ENCODE data around the gene NSMCE1.
A peak's percentile ranks its signal among the peaks of the same experiment; 100 is the strongest.
"Not testable (repeated sequence)": the region's sequence is repeated elsewhere in the genome, so short reads cannot be mapped to it uniquely, and the experiment has no call there.

The NSMCE1 gene

DNA sequence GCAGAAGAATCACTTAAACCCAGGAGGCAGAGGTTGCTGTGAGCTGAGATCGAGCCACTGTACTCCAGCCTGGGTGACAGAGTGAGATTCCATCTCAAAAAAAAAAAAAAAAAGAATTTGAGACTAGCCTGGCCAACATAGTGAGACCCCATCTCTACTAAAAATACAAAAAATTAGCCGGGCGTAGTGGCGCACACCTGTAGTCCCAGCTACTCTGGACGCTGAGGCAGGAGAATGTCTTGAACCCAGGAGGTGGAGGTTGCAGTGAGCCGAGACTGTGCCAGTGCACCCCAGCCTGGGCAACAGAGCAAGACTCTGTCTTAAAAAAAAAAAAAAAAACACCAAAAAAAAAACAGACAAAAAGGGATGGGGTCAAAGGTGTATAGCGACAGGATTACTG is 4.1 kb upstream of the NSMCE1 start:
- DNase-seq (ENCODE audit: low read depth, low spot score) = not testable (repeated sequence)

DNA sequence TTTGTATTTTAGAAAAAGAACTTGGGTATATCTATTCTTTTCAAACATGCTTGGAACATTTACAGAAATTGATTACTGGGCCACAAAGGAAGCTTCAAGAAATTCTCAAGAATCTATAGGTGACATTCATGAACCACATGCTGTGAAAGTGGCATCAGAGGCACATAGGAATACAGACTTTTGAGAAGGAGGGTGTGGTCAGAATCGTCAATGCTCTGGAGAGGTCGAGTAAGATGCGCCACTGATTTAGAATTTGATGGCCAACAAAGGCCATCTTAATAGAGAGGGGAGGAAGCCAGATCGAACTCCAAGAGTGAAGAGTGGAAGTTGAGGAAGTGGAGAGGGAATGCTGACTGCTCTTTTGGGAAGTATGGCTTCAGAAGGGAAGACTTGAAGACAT is 3.5 kb upstream of the NSMCE1 start:
- no peak for DNase-seq (ENCODE audit: low read depth, low spot score)

- DNase-seq (ENCODE audit: low read depth, low spot score) = no peak
Observed at GRCh38 chr16:27270349-27270748, 1.8 kb upstream of the NSMCE1 start.

DNA sequence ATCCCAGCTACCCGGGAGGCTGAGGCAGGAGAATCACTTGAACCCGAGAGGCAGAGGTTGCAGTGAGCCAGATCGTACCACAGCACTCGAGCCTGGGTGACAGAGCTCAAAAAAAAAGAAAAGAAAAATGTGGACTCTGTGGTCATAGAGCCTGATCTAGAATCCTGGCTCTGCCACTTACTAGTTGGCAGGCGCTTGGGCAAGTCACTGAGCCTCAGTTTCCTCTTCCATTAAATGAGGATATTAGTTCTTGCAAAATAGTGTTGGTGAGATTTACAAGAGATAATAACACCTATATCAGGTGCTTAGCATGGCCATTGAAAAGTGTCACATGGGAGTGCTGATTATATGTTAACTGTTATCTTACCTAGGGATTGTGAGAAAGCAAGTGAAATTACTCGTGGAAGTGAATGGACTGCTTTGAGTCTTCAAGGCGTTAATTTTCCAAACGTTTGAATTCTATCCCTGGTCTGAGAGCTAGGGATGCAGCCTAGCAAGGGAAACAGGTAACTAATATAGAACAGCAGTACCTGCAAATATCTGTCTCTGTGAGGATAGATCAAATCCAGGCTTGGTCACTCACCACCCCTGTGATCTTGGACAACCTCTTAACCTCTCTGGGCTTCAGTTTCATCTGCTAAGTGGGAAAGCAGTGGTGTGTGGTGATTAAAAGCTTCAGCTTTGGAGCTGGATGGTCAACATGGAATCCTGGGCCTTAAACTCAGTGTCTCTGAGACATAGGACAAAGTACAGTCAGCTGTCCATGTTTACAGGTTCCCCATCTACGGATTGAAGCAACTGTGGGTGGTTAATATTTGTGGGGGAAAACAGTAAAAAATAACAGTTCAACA is 953 bp upstream of the NSMCE1 start:
- no peak for DNase-seq (ENCODE audit: low read depth, low spot score)

DNA sequence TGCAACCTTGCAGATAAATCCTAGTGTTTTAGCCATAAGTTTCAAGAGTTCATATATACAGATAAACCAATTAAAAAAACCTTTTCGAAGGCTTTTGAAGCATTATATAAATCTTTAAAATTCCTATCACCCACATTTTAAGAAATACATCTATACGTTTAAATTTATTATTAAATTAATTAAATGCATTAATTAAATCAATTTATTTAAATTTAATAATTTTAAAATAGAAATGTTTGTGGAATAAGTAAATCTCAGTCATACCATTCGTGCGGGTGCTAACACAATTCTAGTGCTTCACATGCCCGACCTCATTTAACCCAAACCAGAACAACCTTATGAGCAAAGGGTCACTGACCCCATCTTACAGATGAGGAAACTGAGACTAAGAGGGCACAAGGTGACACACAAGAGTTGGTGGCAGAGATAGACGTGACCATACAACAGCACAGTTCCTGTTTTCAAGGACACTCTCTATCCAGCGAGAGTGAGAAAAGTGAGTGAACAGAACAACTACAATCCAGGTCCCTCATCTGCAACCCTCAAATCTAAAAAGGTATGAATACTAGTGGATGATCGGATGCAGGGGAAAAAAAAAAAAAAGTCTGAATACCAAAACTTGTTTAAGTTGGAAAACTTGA is 1.4 kb downstream of the NSMCE1 start:
- DNase-seq (ENCODE audit: low read depth, low spot score) = no peak

DNA sequence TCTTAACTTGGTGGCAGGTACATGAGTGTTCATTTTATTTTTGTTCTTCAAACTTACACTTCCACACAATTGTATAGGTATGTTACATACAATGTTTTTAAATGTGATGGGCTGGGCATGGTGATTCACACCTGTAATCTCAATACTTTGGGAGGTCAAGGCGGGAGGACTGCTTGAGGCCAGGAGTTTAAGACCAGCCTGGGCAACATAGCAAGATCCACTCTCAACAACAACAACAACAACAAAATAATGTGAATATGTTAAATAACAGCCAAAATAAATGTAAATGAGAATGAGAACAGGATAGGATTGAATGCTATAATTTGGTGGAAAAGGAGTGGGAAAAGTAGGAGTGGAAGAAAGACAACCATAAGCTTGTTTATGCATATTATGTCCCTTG is 2.6 kb downstream of the NSMCE1 start:
- DNase-seq (ENCODE audit: low read depth, low spot score) = no peak

- peak; percentile 65 for DNase-seq (ENCODE audit: low read depth, low spot score)
Observed at GRCh38 chr16:27264151-27264550, 4.4 kb downstream of the NSMCE1 start.

DNA sequence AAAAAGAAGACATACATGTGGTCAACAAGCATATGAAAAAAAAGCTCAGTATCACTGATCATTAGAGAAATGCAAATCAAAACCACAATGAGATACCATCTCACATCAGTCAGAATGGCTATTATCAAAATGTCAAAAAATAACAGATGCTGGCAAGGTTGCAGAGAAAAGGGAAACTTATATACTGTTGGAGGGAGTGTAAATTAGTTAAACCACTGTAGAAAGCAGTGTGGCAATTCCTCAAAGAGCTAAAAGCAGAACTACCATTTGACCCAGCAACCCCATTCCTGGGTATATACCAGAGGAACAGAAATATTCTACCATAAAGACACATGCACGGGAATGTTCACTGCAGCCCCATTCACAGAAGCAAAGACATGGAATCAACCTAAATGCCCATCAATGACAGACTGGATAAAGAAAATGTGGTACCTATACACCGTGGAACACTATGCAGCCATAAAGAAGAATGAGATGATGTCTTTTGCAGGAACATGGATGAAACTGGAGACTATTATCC is 5.6 kb downstream of the NSMCE1 start:
- not testable (repeated sequence) for DNase-seq (ENCODE audit: low read depth, low spot score)

DNA sequence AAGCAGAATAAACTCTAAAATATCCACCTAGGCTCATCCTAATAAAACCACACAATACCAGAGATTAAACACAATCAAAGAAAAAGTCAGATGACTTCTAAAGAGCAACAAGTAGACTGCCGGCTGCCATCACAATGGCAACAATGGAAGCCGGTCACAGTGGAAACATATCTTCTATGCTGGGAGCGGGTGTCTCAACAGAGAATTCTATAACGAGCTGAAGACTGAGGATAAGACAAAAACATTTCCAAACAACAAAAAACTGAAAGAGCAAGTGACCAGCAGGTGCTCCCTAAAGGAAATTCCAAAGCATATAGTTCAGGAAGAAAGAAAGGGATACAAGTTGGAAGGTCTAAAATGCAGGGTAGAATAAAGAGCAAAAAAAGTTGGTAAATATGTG is 8.9 kb downstream of the NSMCE1 start:
- no peak for DNase-seq (ENCODE audit: low read depth, low spot score)

GRCh38 chr16:27258241-27258734 is 10.3 kb downstream of the NSMCE1 start:
- no peak for DNase-seq (ENCODE audit: low read depth, low spot score)

GRCh38 chr16:27257271-27257670 is 11.3 kb downstream of the NSMCE1 start:
- DNase-seq (ENCODE audit: low read depth, low spot score) = no peak

DNA sequence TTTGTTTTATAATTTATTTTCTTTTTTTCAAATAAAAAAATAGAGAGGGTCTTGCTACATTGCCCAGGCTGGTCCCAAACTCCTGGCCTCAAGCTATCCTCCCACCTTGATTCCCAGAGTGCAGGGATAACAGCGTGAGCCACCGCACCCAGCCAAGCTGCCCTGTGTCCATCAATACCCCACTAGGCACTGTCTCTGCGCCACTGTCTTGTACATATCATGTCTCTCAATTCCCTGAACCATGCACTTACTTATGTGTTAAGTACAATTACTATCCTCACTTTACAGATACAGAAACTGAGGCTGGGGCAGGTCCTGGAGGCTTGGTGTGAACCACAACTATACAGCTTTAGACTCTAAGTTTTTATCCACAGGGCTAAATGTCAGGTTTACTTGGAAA is 11.7 kb downstream of the NSMCE1 start:
- DNase-seq (ENCODE audit: low read depth, low spot score) = no peak

GRCh38 chr16:27254262-27254811 is 14.2 kb downstream of the NSMCE1 start:
- DNase-seq (ENCODE audit: low read depth, low spot score) = no peak

DNA sequence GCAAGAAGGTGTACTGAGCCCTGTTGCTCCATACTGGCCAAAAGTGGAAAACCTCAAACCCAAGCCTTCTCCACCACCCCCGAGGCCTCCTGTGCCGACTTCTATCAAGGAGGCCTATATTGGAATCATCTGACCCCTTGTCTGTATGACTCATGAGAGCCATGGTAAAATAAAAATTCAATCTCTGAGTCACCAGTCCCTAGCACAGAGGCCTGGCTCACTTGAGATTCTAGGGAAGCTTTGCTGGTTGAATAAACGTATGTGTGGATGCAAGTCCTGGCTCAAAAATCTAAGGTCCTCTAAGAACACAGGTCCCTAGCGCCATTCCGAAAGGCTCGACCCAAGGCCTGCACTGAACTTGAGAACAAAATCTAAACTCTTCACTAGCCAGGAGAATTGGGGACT is 15.0 kb downstream of the NSMCE1 start:
- peak; percentile 82 for DNase-seq (ENCODE audit: low read depth, low spot score)

DNA sequence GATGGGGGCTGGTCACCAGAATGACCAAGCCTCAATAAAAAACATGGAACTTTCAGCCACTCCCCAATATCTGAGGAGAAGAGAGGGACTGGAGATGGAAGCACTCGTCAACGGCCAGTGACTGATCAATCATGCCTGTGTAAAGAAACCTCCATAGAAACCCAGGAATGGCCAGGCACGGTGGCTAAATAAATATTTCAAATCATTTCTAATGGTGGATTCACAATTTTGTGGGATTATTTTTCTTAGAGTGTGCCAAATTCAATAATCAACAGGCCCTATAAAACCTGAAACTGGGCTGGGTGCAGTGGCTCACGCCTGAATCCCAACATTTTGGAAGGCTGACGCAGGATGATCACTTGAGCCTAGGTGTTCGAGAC is 16.4 kb downstream of the NSMCE1 start:
- DNase-seq (ENCODE audit: low read depth, low spot score) = no peak

DNA sequence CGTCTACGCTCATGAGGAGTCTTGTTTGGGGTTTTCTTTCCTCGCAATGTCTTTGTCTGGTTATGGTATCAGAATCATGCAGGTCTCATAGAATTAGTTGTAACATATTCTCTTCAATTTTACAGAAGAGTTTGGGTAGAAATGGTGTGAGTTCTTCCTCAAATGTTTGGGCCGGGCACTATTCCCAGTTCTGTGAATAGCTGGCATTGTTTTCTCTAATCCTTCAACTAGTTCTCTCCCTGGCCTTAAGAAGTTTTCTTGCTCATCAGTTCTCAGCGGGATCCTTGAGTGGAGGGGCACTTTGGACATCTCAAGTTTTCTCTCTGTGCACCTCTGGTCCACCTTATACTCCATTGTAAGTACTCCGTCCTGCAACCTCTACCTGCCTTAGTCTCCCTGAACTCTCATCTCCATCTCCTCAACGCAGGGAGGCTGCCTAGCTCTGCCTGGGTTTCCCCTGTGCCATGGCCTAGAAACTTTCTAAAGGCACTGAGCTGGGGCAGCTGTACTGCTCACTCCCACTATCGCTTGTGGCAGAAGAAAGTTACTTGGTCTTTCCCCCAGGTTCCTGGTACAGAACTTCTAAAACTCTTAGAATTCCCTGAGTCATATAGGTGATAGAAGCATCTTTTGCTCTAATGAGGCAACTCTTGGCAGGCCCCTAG is 16.9 kb downstream of the NSMCE1 start:
- DNase-seq (ENCODE audit: low read depth, low spot score) = peak; percentile 49

GRCh38 chr16:27248886-27249285 is 19.7 kb downstream of the NSMCE1 start:
- DNase-seq (ENCODE audit: low read depth, low spot score) = not testable (repeated sequence)

GRCh38 chr16:27248036-27248435 is 20.5 kb downstream of the NSMCE1 start:
- DNase-seq (ENCODE audit: low read depth, low spot score) = no peak

DNA sequence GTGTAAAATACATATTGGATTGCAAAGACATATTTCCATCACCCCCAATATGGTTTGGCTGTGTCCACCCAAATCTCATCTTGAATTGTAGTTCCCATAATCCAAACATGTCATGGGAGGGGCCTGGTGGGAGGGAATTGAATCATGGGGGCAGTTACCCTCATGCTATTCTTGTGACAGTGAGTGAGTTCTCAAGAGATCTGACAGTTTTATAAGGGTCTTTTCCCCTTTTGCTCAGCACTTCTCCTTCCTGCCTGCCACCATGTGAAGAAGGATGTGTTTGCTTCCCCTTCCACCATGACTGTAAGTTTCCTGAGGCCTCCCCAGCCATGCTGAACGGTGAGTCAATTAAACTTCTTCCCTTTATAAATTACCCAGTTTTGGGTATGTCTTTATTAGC is 21.5 kb downstream of the NSMCE1 start:
- not testable (repeated sequence) for DNase-seq (ENCODE audit: low read depth, low spot score)

GRCh38 chr16:27246439-27246838 is 22.1 kb downstream of the NSMCE1 start:
- no peak for DNase-seq (ENCODE audit: low read depth, low spot score)

GRCh38 chr16:27245276-27246172 is 23.0 kb downstream of the NSMCE1 start:
- peak; percentile 91 for DNase-seq (ENCODE audit: low read depth, low spot score)
